HG02870 (cell line): ENCODE results near the gene UNC80.

Source experiments
- ATAC-seq: cut with Tn5 transposase; IDR thresholded peaks from one replicate; pipeline ENCODE4 v1.9.1; 2021; ENCODE audit warnings: mild to moderate bottlenecking, moderate library complexity; ENCODE audit not compliant: unreplicated experiment

Gene UNC80

DNA sequence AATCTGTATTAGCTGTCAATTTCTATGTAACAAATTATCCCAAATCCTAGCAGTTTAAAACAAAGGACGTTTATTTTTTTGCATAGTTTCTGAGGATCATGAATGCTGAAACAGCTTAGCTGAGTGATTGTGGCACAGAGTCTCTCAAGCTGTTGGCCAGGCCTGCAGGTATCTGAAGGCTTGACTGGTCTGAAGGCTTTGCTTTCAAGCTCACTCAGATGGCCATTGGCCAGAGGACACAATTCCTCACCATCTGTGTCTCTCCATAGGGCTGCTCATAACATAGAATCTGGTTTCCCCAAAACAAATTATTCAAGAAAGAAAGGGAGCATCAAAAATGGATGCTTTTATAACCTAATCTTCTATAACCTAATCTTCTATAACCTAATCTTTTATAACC lies 33.7 kb downstream of the UNC80 start:
- no peak for ATAC-seq

DNA sequence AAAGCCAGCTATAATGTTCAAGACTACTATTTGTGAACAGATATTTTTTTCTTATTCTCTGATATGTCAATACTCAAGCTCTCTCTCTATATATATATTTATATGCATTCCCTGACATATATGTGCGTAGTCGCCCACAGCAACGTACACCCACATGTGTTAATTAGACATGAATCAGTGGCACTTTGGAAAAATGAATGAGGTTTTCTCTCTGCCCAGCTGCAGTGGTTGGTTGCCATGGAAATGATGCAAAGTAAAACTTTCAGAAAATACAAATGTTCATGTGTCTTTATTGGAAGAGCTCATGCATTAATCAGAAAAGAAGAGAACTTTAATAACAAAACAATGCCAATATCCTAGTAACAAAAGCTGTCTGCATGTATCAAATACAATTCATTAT lies 34.7 kb downstream of the UNC80 start:
- ATAC-seq, result no peak

DNA sequence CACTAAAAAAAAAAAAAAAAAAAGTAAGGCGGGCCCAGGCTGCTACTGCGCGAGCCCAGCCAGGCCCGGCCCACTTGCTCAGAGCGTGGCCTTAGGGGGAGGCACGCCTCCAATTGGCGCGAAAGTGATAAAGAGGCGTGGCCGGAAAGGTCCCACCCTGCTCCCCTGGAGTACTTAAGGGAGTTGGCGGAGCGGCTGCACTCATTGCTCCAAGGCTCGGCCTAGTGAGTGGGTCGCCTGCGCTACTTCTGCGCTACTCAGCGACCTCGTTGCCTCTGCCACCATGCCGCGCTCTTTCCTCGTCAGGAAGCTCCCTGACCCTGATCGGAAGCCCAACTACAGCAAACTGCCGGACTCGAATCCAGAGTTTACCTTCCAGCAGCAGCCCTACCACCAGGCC lies 36.9 kb downstream of the UNC80 start:
- ATAC-seq, result no peak

DNA sequence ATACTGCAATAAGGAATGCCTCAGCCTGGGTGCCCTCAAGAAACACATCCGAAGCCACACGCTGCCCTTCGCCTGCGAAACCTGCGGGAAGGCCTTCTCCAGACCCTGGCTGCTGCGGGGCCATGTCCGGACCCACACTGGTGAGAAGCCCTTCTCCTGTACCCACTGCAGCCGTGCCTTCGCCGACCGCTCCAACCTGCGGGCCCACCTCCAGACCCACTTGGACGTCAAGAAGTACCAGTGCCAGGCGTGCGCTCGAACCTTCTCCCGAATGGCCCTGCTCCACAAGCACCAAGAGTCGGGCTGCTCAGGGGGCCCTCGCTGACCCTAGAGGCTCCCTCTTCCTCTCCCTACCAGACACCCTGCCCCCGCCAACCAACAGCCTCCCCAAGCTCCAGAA lies 37.6 kb downstream of the UNC80 start:
- no peak for ATAC-seq

DNA sequence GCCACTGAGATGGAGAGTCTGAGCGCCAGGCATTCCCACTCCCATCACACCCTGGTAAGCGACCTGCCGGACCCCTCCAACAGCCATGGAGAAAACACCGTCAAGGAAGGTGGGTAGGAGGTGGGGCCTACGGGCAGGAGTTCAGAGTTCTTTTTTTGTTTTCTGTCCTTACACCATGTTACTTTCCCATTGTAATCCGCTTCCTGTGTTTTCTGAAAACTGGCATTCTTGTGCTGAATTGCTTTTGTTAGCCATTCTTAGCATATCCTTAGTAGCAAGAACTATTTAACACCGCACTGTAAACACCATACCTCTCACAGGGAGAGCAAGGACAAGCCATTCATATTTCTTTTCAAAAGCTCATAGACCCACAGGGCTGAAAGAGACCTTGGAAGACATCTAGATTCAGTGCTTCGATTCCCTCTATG lies 46.2 kb downstream of the UNC80 start:
- ATAC-seq, result no peak

DNA sequence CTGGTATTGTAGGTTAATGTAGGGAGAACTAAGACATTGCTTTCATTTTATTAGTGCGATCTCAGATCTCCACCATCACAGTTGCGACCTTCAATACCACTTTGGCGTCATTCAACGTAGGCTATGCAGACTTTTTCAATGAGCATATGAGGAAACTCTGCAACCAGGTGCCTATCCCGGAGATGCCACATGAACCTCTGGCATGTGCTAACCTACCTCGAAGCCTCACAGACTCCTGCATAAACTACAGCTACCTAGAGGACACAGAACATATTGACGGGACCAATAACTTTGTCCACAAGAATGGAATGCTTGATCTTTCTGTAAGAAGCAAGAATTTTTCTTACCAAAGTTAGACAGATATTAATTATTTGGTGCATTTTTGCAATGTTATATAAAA lies 47.3 kb downstream of the UNC80 start:
- no peak for ATAC-seq

DNA sequence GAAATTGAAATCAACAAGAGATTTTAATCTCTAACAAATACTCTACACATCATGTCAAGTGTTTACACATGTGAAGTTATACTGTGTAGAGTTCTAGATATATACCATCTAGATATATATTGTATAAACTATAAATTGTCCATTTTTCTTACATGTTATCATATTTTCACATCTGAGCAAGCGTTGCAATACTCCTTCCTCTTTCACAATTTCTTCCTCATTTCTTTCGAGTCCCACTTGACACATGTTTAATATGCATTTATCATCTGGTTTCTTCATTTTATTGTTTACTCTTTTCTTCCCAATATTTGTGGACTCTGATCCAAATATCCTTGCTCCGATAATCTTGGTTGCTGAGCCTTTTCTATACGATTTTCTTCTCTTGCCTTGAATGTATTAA lies 50.2 kb downstream of the UNC80 start:
- ATAC-seq, result no peak

DNA sequence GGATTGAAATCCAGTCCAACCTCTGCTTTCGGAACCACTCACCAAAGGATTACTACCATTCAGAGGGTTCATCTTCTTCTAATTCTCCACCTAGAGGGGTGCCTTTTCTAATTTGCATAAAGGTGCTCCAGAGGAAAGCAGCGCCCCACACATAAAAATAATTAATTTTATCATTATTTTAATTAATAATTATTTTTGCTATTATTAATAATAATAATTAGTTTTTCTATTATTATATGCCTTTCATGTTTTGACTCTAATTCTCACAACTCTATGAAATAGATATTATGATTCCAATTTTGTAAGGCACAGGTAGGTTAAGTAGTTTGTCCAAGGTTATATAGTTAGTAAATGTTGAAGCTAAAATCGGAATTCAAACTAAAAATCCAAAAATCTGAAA lies 51.9 kb downstream of the UNC80 start:
- no peak for ATAC-seq

DNA sequence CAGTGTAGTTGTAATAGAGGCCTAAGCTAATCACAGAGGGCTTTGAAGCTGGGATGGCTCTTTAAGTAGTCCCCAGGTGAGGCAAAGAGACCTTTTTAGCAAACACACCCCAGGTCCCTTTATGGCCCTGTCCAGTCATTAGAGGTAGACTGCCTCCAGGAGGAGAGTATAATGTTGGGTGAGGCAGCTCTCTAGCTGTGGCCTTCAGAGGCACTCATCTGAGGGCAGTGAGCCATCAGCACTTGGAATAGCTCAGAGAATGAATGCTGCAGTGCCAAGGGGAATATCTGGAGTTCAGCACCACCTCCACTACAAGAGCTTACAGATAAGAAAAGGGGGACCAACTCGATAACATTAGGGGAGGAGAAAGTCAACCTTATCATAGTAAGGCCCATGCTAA lies 52.8 kb downstream of the UNC80 start:
- ATAC-seq, result no peak

DNA sequence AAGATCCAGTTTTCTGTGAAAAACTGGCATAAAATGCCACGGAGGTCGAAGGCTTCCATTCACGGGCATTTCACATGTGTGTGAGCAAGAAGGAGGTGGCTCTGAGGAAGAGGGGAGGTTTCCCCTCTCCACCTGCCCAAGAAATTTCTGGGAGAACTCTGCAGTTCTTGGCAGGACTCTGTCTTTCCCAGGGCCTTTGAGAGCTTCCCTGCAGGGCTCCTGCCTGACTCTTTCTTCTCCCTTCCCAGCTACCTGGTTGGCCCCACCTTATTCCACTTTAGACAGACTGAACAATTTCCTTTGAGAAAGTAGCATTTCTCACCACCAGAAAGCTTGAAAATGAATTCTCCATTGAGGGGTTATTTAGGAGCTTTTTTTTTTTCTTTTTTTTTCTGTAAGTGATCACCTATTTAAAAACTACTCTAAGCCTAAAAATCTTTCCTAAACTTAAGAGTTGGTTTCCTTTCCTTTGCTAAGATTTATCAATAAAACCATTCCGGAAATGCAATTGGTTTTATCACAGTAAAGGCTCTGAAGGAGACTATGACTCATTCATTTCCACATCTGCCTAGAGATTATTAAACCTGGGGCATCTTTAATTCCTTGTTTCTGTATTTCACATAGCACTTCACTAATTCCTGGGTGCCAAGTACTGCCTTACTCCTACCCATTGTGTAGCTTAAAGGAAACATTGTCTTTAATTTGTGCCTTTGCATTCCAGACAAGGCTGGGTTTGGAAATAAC lies 59.3 kb downstream of the UNC80 start:
- no peak for ATAC-seq

DNA sequence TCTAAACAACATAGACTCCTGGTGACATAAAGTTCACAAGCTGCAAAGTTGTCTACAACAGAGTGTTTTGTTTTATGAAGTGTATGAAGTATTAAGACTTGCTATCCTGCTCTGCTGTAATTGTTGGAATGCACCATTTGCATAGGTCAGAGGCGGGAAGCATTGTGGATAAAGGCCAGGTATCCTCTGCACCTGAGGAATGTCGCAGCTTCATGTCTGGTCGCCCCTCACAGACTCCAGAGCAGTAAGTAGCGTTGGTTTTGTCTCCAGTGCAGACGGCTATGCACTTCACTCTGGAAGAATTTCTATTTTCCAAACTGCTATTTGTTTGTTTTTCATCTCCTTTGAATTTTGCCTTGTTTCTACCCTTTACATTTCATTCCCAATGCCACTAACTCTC lies 63.1 kb downstream of the UNC80 start:
- no peak for ATAC-seq

DNA sequence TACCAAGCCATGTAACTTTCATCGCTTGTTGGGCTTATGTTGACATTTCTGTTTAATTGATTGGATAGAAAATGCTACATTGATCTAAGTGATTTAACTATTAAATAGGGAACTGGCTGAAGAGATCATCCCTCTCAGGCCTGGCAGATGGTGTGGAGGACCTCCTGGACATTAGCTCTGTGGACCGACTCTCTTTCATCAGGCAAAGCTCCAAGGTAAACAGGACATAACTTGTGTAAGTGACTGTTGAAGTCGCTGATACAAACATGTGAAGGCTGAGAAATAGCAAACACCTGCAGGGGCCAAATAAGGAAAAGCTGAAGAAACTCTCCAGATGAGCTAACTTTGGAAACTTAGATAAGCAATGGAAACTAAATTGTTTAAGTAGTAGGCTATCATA lies 68.8 kb downstream of the UNC80 start:
- no peak for ATAC-seq

DNA sequence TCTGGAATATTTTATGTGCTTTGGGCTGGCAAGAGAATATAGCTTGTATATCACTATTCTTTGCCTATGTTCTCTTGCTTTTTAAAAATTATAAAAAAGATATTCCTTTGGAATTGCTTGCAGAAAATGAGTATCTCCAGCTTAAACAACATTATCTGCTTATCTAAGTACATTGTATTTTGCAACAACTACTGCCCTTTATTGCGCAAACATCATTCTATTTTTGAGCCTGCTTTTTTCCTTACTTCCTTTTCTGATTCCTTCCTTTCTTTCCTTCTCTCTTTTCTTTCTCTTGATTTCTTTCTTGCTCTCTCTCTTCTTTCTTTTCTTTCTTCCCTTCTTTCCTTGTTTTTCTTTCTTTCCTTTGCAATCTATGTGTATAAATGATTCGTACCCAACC lies 74.0 kb downstream of the UNC80 start:
- no peak for ATAC-seq

DNA sequence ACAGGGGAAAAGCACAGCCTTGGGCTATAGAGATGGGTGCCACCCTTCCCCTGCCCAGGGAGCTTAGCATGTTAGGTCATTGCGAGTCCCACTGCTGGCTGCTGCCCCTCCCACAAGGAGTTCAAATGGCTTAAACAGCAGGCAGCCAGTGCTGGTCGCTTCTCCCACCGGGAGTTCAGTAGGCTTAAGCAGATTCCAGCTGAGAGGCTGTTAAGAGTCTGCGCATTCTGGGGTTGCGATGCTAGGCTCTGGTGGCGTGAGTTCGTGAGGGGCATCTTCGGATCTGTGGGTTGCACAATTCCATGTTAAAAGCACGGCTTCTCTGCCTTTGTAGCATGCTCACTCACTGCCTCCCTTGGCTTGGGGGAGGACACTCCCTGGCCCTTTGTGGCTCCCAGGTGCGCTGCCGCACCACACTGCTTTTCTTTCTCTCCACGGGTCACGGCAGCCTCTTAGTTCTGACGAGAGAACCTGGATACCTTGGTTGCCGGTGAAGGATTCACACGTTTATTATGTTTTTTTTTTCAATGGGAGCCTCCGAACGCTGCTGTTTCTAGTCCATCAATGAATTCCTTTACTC lies 93.2 kb downstream of the UNC80 start:
- no peak for ATAC-seq

DNA sequence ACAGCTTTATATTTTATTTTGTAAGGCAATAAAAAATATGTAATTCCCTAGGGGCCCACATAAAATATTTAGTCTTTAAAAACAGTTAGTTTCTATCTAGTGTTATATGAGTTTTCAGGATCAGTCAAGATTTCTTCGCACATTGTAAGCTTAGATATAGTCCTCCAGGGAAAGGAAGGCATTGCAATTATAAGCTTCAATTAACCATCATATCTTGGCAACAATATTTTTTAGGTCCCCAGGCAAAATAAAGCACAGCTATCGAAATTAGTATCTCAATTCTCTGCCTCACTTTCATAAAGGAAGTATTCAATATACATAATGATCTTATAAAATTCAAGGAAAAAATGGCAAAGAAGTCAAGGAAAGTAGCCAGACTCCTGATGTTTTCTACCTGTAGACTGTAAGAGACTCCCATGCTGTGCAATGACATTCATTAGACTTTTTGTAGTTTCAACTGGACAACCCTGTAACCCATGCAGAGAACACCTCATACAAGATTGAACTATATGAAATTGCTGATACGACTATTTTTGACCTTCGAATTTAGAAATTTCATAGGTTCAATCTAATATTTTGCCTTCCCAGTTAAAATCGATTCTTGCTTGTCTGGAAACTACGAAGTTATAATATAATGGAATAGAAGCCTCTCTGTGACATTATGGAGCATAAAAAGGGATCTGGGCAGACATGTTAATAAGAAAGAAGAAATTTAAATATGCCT lies 96.8 kb downstream of the UNC80 start:
- ATAC-seq, result no peak

DNA sequence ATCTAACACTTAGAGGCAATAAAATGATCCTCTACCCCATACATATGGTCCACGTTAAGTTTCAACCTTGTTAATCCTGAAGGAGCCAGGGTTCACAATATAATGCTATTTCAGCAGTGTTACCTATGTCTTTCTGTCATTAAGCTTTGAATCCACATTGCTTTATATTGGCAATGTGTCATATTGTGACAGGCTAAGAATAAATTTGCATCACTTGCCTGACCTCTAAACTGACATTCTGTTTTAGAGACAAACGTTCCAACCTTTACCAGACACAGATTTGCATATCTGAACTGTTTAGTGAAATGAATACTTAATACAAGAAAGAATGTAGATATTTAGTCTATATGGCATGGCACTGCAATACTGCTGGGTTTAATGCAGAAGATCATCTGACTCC lies 98.4 kb downstream of the UNC80 start:
- no peak for ATAC-seq

DNA sequence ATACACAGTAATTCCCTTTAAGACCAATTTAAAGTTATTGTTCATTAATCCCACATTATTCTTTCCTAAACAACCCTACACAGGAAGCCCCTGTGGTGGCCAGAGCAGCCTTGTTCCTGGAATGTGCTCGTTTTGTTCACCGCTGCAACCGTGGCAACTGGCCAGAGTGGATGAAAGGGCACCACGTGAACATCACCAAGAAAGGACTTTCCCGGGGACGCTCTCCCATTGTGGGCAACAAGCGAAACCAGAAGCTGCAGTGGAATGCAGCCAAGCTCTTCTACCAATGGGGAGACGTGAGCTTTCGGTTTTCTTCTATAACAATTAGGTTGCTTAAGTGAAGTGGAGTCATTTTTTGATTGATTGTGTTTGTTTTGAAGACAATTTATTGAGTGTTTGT lies 101.0 kb downstream of the UNC80 start:
- no peak for ATAC-seq

DNA sequence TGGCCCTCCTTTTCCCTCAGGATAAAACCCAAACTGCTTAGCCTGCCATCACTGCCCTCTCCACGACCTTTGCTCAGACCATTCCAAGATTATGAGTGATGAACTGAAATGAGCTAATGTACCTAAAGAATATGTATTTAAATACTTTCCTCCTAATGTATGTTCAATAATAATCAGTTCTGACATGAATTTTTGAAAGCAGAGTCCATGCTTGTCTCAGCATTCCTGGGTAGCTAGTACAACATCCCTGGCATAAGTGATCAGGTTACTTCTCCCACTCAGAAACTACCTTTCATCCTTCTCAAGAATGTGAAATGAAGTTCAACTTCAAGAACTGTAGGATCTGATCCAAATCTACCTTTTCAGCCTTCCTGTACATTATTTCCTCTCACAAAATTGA lies 103.6 kb downstream of the UNC80 start:
- ATAC-seq, result no peak

DNA sequence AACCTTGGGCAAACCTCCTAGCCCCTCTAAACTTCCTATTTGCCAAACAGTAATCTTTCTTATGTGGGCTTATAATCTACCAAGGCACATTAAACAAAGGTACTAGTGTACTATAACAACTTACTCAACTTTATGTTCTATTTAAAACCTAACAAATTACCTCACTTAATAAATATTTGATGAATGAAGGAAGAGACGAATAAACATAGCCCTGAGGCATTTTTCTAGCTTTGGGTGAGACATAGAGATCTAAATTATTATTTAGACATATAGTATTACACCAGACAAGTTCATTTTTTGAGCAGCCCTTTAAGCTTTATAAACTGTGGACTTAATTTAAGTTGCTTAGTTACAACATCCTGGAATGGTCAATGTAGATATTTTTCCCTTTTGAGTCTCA lies 104.6 kb downstream of the UNC80 start:
- no peak for ATAC-seq

DNA sequence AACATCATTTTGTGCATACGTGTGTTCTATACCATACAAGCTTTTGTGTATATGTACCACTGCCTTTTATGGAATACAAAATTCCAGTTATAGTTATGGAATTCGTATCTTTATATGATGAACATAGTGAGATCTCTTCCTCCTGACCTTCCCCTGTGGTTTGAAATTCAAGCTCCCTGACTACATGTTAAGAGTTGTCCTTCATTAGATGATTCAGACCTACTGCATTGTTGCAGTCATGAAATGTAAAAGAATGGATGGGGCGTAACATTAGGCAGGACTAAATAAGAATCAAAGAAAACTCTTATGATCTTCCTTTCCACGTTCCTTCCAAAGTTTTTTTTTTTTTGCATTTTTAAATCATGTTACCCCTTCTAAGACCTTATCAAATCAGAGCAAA lies 107.1 kb downstream of the UNC80 start:
- ATAC-seq, result no peak

DNA sequence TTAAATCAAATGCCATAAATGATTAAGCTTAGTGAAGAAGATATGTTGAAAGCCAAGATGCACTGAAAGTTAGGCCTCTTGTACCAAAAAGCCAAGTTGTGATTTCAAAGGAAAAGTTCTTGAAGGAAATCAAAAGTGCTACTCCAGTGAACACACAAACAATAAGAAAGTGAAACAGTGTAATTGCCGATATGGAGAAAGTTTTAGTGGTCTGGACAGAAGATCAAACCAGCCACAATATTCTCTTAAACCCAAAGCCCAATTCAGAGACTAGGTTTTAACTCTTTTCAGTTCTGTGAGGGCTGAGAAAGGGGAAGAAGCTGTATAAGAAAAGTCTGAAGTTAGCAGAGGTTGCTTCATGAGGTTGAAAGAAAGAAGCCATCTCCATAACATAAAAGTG lies 129.0 kb downstream of the UNC80 start:
- ATAC-seq, result peak; percentile 70

DNA sequence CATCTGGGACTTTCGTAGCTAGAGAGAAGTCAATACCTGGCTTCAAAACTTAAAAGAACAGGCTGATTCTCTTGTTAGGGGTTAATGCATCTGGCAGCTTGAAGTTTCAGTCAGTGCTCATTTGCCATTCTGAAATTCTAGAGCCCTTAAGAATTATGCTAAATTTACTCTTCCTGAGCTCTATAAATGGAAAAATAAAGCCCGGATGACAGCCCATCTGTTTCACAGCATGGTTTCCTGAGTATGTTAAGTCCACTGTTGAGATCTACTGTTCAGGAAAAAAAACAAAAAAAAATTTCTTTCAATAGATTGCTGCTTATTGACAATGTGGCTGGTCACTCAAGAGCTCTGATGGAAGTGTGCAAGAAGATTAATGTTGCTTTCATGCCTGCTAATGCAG lies 129.5 kb downstream of the UNC80 start:
- ATAC-seq, result no peak
